GM19463 (cell line): ENCODE results near the gene CAPS.

Experiments used
- ATAC-seq: cut with Tn5 transposase; IDR thresholded peaks from one replicate; pipeline ENCODE4 v1.9.1; 2021; ENCODE audit warnings: mild to moderate bottlenecking, moderate library complexity; ENCODE audit not compliant: unreplicated experiment

CAPS gene

DNA sequence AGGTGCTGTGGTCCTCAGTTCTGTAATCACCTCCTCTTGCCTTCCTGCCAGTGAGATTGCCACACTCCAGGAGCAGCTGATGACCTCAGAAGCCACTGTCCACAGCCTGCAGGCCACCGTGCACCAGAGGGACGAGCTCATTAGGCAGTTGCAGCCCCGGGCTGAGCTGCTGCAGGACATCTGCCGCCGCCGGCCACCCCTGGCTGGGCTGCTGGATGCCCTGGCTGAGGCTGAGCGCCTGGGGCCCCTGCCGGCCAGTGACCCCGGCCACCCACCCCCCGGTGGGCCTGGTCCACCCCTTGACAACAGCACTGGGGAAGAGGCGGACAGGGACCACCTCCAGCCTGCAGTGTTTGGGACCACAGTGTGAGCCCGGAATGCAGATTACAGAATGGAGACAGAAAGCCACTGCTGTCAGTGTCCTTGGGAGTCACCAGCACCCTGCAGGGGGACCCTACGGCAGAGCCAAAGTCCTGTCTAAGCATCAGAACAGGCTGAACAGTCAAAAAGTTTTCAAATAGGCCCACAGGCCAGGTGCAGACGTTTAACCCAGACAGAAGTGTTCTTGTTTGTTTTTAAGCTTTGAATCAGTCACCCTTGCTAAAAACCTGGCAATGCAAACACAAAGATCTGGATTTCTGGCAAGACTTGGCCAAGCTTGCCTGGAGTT lies 5.1 kb upstream of the CAPS start:
- ATAC-seq = no peak

- no peak for ATAC-seq
Observed at GRCh38 chr19:5910638-5910907, 3.5 kb upstream of the CAPS start.

DNA sequence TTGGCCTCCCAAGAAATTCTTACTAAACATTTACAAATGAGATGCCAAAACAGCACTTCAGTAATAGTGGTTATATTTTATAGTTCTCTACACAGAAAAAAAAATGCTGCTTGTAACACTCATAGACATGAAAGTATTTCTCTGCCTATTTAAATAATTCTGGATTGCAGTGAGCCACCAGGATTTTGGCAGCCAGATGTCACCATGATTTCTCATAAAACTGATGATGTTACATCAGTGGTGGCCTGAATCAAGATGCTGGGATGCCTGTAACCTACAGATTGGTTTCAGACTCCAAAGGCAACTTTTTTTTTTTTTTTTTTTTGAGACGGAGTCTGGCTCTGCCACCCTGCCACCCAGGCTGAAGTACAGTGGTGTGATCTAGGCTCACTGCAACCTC lies 2.7 kb upstream of the CAPS start:
- no peak for ATAC-seq

DNA sequence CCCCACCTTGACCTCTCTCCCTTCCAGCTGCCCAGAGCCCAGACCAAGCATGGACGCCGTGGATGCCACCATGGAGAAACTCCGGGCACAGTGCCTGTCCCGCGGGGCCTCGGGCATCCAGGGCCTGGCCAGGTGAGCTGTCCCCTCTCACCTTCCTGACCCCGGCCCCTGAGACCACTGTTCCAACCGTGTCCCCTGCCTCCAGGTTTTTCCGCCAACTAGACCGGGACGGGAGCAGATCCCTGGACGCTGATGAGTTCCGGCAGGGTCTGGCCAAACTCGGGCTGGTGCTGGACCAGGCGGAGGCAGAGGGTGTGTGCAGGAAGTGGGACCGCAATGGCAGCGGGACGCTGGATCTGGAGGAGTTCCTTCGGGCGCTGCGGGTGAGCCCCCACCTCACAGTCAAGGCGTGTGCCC lies 312 bp downstream of the CAPS start:
- ATAC-seq = no peak

- ATAC-seq = no peak
Observed at GRCh38 chr19:5914946-5915781, 1.1 kb downstream of the CAPS start.

- no peak for ATAC-seq
Observed at GRCh38 chr19:5915782-5916165, 1.7 kb downstream of the CAPS start.

DNA sequence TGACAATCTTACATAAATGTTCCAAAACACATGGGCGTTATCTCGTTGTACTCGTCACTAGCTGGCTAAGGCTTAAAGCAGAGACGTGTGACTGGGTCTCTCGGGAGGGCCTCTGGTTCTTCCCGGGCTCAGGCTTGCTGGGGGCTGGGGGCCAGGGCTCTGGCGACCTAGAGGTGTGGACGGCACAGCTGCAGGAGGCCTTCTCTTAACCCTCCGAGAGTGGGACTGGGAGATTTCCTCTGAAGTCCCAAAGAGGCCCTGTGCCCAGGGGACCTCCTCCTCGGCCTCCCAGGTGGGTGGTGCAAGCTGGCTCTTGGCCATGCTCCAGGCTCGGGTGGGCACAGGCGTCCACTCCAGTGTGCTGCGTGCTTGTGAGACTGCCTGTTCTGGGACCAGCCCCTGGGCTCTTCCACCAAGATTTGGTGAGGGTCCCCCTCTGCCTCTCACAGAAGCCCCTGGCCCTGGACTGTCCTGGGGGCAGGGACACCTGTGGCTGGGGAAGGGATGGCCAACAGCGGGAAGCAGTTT lies 2.2 kb downstream of the CAPS start:
- ATAC-seq = no peak

GRCh38 chr19:5917431-5918107 lies 3.5 kb downstream of the CAPS start:
- ATAC-seq = no peak

DNA sequence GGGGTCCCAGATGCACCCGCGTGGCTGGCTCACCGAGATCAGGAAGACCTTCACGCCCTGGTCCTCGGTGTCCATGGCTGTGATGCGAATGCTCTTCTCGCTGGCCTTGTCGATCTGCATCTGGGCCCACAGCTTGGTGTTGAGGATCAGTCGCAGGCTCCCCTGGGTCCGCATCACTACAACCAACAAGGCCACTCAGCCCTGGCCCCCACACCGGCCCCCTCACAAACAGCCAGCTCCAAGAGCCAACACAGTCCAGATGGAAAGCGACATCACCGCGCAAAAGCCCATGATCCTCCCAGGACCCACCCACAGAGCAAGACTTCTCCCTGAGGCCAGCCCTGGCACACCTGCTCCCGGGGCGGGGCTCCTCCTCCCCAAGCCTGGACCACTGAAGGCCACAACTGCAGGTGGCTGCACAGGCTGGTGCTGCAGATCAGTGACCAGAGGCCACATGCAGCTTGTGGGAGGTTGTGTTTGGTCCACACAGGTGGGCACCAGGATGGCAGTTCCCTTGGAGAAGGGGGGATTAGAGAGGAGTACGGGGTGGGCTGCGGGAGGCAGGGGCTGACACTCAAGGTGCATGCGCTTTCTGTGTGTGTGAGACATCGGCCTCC lies 4.5 kb downstream of the CAPS start:
- ATAC-seq = no peak

DNA sequence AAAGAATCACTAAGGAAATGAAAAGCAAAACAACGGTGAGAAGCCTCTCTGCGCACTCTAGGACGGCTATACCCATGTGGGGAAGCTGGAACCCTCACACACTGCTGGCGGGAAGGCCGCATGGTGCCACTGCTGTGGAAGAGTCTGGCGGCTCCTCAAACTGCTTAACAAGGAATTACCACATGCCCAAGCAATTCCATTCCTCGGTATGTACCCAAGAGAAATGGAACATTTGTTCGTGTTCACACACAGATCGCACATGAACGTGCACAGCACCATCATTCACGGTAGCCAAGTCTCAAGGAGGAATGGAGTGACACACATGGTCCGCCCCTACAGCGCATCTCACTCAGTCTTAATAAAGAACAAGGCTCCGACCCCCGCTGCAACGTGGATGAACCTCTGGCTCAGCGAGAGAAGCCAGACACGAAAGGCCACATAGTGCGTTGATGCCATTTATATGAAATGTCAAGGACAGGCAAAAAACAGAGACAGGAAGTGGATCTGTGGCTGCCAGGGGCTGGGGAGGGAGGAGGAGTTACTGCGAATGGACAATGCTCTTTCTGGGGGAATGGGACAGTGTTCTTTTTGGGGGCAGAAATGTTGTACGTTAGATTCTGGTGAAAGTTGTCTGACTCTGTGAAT lies 7.6 kb downstream of the CAPS start:
- no peak for ATAC-seq

DNA sequence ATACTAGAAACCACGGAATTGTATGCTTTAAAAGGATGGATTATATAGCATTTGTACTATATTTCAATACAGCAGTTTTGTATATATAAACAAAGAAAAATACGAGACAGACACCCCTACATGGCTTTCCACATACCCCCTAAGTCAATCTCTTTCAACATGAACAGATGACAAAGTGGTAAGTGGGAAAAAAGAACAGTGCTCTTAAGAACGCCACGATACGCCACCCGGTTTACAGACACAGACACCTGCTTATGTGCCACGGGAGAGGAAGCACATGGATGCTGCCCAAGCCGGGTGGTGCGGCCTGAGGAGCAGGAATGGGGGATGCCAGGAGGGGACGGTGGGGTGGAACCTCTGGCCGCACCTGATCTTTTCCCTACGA lies 8.1 kb downstream of the CAPS start:
- ATAC-seq = no peak

GRCh38 chr19:5923356-5923755 lies 9.3 kb downstream of the CAPS start:
- ATAC-seq = no peak

GRCh38 chr19:5925830-5926427 lies 11.9 kb downstream of the CAPS start:
- no peak for ATAC-seq

- ATAC-seq = no peak
Observed at GRCh38 chr19:5926641-5927440, 12.8 kb downstream of the CAPS start.

GRCh38 chr19:5927441-5927821 lies 13.4 kb downstream of the CAPS start:
- peak; percentile 67 for ATAC-seq

DNA sequence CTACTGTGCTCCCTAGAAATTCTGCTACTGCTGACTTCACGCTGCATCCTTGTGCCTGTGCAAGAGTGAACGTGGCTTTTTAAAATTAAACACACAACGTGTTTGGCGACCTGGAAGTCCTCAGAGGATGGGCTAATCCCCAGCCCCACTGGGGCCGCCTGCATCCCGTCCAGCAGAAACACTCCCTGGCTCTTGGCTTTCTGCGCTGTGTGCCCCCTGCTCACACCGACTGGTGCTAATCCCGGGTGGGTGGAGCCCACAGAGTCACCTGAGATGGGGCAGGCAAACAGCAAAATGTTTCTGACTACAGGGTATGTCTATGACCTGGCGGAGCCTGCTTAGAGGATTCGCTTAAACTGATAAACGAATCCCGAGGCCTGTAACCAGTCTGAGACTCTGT lies 15.1 kb downstream of the CAPS start:
- ATAC-seq = no peak

DNA sequence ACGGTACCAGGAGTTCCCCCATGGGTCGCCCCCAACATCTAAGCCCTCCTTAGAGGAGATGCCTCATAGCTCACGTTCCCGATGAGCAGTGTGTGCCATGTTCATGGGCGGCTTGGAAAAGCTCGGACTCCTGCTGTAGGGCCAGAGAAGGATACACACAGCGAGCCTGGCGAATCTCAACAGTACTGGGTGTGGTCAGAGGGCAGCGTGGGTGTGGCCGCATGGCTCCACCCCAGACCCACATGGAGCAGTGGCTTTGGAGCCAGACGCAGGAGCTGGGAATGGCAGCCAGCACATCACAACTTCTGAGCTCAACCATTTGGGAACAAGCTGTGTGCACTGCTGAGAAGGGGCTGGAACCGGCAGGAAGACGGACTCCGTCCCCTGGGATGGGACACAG lies 15.6 kb downstream of the CAPS start:
- ATAC-seq = no peak

GRCh38 chr19:5931251-5931650 lies 17.2 kb downstream of the CAPS start:
- no peak for ATAC-seq

DNA sequence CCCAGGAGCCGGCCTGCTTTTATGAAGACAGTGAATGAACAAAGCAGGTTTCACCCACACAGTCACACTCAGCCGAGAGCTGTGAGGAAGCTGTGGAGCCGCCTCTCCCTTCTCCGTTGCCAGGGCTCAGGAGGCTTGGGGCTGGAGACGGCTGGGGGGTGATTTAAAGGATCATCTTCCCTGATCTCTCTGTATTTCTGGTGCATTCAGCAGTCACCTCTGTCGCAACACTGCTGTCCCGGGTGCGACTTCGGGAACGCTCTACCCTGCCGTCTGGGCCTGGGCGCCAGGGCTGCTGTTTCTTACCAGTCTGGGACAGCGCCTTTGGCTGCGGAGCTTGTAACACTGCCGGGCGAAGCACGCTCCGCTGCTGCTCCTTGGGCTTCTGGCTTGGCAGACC lies 18.1 kb downstream of the CAPS start:
- no peak for ATAC-seq
